Neural crest cell (in vitro differentiated cells): Measurements from ENCODE around the gene ORC3. TPM values are rescaled to one million over a fixed set of nuclear protein-coding genes. Genes with fewer than 3 reads are reported as not detected.
A peak's percentile ranks its signal among the peaks of the same experiment; 100 is the strongest.

ENCODE experiments used
- DNase-seq: peaks from one replicate; pipeline ENCODE4 v3.0.0; 2021; ENCODE audit warnings: low read depth, mixed read lengths, low spot score
- H3K27ac Mint-ChIP-seq: one replicate; pipeline ENCODE4 v1.8.0; 2021; ENCODE audit warnings: mild to moderate bottlenecking, mixed read lengths; ENCODE audit not compliant: unreplicated experiment
- H3K27me3 Mint-ChIP-seq: 2 replicates; pipeline ENCODE4 v1.8.0; 2021; ENCODE audit warnings: low read depth, mild to moderate bottlenecking, mixed read lengths
- H3K36me3 Mint-ChIP-seq: 2 replicates; pipeline ENCODE4 v1.8.0; 2021; ENCODE audit warnings: low read depth, mild to moderate bottlenecking, mixed read lengths
- H3K4me1 Mint-ChIP-seq: 2 replicates; pipeline ENCODE4 v1.8.0; 2021; ENCODE audit warnings: mixed read lengths
- H3K4me3 Mint-ChIP-seq: one replicate; pipeline ENCODE4 v1.8.0; 2021; ENCODE audit warnings: mild to moderate bottlenecking, mixed read lengths
- H3K9me3 Mint-ChIP-seq: 2 replicates; pipeline ENCODE4 v1.8.0; 2021; ENCODE audit warnings: mixed read lengths
- CTCF ChIP-seq: fragments of 200-600 bp; sonication (generic); conservative IDR thresholded peaks from 2 replicates; pipeline ENCODE4 v1.5.0; 2021; ENCODE audit warnings: antibody characterized with exemption, mild to moderate bottlenecking
- total RNA-seq: library from RNA; stranded (reverse); gene quantifications from 2 replicates; pipeline ENCODE4 v1.2.1, GENCODE V29; 2021

Gene ORC3
- total RNA-seq, 1 donor from 2014 or later: 37.3 TPM

- Mint-ChIP-seq H3K4me3 (no peak overlapping the region), H3K27me3 (no peaks in the 10 kb centered on the region), H3K9me3 (peaks cover 4% of the 10 kb centered on the region), H3K36me3 (peaks cover 13% of the 10 kb centered on the region), H3K4me1 (no peaks in the 10 kb centered on the region), H3K27ac (no peak overlapping the region)
- DNase-seq: no peak
- no peak for TF ChIP-seq CTCF
Measured at GRCh38 chr6:87544474-87544735, 45.5 kb upstream of the ORC3 start.

GRCh38 chr6:87551799-87552198, 38.1 kb upstream of the ORC3 start:
- Mint-ChIP-seq H3K36me3 (peaks cover 5% of the 10 kb centered on the region), H3K27ac (peak overlapping the region; percentile 8), H3K9me3 (no peaks in the 10 kb centered on the region), H3K4me1 (no peaks in the 10 kb centered on the region), H3K4me3 (no peak overlapping the region), H3K27me3 (no peaks in the 10 kb centered on the region)
- no peak for TF ChIP-seq CTCF
- DNase-seq: no peak

- Mint-ChIP-seq H3K9me3 (no peaks in the 10 kb centered on the region), H3K4me3 (no peak overlapping the region), H3K27me3 (no peaks in the 10 kb centered on the region), H3K4me1 (no peaks in the 10 kb centered on the region), H3K36me3 (peaks cover 8% of the 10 kb centered on the region), H3K27ac (peak overlapping the region; percentile 92)
- TF ChIP-seq CTCF: no peak
- DNase-seq: no peak
Measured at GRCh38 chr6:87553159-87553765, 36.7 kb upstream of the ORC3 start.

- H3K4me3 Mint-ChIP-seq: no peak overlapping the region
- peaks cover 9% of the 10 kb centered on the region for H3K36me3 Mint-ChIP-seq
- H3K27me3 Mint-ChIP-seq: no peaks in the 10 kb centered on the region
- DNase-seq: no peak
- H3K9me3 Mint-ChIP-seq: no peaks in the 10 kb centered on the region
- no peaks in the 10 kb centered on the region for H3K4me1 Mint-ChIP-seq
- no peak overlapping the region for H3K27ac Mint-ChIP-seq
- no peak for TF ChIP-seq CTCF
Measured at GRCh38 chr6:87555506-87555905, 34.4 kb upstream of the ORC3 start.

- Mint-ChIP-seq H3K9me3 (no peaks in the 10 kb centered on the region), H3K4me1 (no peaks in the 10 kb centered on the region), H3K4me3 (no peak overlapping the region), H3K27me3 (no peaks in the 10 kb centered on the region), H3K27ac (no peak overlapping the region), H3K36me3 (peaks cover 8% of the 10 kb centered on the region)
- no peak for DNase-seq
- TF ChIP-seq CTCF: no peak
Measured at GRCh38 chr6:87558446-87558845, 31.5 kb upstream of the ORC3 start.

GRCh38 chr6:87561017-87561416, 28.9 kb upstream of the ORC3 start:
- no peak overlapping the region for H3K4me3 Mint-ChIP-seq
- peaks cover 8% of the 10 kb centered on the region for H3K36me3 Mint-ChIP-seq
- no peak overlapping the region for H3K27ac Mint-ChIP-seq
- DNase-seq: no peak
- no peak for TF ChIP-seq CTCF
- no peaks in the 10 kb centered on the region for H3K27me3 Mint-ChIP-seq
- no peaks in the 10 kb centered on the region for H3K4me1 Mint-ChIP-seq
- no peaks in the 10 kb centered on the region for H3K9me3 Mint-ChIP-seq
